T-helper 9 cell (primary cell): ENCODE results near the gene MKNK1.

Experiments
- DNase-seq: peaks from one replicate; pipeline ENCODE4 v3.0.0-alpha.2; 2020

MKNK1 gene

DNA sequence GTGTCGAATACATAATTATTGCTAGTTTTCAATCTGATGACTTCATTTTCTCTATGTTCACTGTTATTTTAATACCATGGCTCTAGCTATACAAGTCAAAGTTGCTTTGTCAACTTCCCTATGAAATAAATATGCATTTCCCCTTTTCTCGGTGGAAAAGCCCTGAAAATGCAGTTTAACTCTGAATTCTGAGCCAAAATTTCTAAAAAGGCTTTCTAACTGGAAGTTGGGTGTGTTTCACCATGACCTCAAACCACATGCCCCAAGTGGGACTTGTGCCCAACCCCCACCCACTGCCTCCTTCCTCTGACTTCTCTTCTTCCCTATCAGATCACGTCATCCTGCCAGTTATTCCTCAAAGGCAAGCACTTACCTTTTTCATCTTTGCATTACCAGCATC is 8.9 kb downstream of the MKNK1 start:
- no peak for DNase-seq

DNA sequence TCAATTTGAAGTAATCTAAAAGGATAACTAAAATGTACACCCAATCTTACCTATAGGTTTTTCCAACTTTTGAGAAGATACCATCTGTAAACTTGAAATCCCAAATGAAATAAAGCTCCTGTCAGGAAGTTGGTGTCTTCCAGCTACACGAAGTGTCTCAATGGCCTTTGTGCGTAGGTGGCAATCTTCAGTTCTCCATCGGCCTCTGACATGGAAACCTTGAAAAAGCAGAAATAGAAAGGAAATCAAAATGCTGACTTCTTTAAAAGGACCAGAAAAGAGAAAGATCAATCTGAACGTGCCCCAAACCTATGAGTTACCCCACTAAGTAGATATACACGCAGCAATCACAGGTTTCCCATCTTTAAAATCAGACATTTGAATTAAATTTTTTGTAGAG is 10.0 kb downstream of the MKNK1 start:
- DNase-seq = no peak

DNA sequence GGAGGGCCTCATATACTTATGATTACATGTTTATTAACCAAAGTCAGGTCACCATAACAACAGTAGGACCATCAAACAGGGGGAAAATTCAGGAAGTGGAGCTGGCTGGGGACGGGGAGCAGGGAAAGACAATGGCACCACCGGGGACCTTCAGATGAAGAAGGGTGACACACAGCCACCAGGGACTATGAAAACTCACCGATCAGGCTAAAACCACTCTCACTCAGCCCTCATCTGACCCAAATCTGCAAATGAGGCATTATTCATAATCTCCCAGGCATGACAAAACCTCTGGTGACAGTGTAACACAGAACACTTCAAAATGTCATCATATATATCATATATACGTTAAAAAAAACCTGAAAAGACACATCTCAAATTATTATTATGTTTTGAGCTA is 11.2 kb downstream of the MKNK1 start:
- no peak for DNase-seq

DNA sequence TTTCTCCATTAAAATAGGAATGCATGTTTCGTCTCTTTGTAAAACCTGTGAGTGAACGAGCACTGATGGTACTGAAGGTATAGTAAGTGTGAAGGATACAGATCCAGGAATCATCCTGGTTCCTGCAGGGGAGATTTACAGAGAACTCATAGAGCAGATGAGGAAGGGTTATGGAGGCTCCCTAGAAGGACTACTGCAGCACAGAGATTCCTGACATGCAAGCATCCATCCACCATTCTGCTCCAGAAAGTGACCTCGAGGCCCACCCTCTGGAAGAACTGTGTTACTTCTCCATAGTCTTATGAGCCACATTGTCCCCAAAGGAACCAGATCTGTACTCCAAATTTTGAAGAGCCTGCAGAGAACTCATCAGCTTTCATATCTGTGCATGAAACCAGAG is 14.5 kb downstream of the MKNK1 start:
- no peak for DNase-seq

DNA sequence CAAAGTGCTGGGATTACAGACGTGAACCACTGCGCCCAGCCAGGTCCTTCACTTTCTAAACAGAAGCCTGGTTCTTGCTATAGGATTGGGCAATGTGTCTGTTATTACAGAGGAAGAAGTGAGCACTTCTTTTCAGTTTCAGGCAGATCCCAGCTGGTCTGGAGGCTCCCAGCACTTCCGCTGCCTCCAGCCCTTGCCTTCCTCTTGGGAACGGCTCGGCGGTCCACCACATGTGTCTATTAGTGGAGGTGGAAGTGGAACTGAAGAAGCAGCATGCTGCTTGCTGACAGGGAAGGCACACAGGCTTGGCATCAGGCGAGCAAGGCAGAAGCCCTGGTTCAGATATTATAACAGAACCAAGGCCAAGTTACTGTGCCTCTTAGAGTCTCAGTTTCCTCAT is 17.0 kb downstream of the MKNK1 start:
- no peak for DNase-seq

DNA sequence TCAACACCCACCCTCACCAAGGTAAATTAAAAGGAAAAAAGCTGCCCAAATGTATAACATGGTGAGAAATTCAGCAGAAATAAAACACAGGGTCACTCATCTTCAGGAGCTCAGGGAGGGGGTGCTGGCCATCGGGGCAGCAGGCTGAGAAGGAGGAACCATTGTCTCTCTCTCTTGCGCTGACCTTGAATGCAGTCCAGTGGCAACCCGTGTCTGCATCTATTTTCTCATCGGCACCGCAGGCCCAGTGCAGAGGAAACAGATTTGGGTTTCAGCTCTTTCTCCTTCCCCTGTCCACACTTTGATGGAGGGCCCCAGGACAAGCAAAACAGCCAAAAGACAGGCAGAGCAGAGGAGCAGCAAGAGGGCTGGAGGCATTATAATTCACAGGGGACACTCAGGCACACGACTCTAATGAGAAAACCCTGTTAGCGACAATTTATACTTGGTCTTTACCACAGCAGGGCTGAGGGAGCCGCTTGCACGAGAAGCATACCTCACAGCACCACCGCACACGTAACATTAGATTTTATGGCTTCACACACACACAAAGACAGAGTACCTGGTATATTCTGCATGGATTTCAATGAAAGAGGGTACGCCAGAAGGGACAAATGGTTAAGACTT is 18.6 kb downstream of the MKNK1 start:
- DNase-seq = no peak

DNA sequence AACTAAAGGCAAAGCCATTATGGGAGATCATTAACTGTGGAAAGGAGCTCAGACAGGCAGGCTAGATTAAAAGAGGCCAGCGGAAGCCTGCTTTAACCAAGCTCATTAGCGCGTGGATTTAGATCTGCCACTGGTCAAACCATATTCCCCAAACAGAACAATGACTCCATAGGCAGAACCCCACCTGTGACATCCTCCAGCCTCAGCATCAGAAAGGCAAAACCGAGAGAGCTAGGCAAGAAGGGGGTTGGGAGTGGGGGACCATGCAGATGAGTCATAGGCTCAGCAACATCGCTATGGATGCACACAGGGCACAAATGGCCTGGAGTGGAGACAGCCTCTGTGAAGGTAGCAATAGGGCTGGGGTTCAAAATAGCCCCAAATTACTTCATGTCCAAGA is 20.6 kb downstream of the MKNK1 start:
- no peak for DNase-seq

DNA sequence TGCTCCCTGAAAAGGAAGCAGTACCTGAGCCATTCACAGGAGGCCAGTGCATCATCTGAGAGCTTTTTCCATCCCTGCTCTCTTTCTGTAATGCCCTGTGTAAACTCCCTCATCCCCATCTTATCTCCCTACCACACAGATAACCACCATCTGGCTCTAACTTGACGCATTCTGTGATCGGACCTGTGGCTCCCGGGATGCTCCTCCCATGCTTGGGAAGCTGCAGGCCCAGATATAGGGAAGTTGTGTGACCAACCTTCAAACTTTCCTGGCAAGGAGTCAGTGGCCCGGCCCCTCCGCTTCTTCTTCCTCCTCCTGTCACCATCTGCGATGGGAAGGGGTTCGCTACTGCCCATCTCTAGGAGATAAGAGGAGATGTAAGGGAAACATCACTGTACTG is 21.1 kb downstream of the MKNK1 start:
- DNase-seq = no peak

DNA sequence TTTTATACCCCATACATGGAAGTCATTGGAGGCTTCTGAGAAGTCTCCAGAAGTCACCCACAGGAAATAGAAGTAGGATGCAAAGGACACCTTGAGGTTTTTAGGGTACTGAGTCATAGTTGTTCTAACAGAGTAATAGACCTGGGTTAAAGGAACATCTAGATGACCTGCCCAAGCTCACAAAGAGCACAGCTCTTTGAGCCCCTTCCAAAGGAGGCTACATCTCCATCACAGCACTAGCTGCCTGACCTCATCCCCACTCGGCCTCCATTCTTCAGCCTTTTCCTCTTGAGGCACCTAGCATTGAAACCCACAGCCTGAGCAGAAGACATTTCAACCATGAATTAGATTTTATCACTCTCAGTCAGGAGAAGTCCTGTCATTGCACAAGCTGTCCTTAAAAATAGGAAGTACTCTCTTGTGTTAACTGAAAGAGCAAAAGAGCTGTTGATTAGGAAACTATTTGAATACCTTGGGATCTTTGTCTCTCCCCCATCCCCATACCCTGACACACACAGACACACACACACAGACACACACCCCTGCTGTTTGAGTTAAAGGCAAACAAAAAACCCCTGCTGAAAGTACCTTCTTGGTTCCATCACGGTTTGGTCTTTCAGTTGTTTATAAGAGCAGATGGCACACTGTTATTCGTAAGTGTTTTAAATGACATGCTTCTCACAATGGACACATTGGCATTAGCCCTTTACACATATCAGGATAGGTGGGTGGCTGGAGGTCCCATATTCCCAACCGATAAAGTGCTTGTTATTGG is 22.2 kb downstream of the MKNK1 start:
- no peak for DNase-seq

DNA sequence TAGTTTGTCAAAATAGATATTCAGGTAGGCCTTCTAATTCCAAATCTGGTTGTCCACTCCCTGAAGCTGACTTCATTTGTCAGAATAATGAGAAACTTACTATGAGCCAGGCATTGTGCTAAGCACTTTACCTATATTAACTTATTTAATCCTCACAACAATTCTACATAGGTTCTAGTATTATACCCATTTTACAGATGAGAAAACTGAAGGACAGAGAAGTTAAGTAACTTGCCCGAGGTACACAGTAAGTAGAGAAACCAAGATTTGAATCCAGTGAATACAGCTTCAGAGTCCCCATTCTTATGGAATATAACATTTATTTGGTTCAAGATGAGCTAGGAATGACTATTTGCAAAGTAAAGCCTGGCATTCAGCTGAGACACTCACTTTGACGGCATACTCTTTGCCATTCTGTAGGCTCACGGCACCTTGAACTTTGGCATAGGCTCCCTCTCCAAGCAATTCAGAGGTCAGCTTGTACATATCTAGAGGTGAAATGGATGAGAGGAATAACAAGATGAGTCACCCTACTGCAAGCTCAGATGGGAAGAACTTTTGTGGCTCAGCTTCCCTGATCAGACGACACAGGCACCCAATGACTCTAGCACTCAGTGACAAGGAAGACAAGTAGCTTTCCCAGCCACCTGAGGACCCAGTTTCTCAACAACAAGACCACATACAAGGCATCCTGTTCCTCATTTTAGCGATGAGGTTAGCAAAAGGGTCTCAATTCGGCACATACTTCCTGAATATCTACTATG is 23.7 kb downstream of the MKNK1 start:
- DNase-seq = no peak

DNA sequence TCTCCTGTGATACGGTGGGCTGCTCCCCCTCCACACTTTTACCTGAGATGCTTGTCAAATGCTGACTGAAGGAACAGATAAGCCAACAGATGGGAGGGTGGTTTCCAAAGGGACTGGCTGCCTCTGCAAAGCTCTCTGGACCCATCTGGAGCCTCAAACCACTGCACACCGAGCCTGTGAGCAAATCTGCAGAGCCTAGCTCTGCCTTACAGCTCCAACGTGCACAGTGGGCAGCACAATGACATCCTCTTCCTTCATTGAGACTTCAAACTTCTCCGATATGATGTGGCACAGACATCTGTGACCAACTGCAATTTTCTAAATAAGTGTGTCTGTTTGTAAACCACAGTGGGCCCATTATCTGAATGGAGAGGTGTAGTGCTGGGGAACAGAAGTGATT is 26.4 kb downstream of the MKNK1 start:
- DNase-seq = no peak

DNA sequence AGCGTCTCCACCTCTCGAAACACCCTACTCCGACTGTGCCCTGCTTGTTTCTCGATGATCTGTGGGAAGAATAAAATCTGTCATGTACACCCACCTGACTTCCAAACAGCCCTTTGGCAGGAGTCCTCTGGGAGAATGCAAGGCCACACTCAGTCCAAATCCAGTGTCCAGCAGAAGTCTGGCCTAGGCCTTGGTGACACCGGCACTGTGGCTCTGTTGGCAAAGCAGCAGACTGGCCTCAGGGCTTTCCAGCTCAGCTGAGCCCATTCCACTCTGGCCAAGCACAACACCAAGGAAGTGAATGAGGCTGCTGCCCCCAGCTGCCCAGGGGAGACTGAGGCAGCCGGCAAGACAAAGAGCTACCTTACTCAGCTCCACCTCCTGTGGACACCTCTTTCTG is 27.5 kb downstream of the MKNK1 start:
- DNase-seq = no peak

DNA sequence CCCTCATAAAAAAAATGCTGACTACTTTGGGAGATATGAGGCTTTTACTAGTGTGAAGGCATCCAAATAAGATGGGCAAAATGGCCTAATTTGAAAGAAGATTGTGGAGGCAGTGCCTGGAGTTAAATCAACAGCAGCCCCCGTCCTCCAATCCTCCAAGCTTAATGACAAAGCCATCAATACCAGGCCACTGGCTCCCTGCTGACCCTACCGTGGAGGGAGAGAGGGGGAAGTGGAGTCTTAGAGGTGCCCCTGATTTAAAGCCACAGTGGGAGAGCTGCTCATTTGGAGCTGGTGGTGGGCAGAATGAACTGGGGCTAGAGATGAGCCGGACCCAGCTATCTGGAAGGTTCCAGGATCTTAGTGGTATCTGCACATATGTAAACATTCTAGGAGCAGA is 28.3 kb downstream of the MKNK1 start:
- no peak for DNase-seq

DNA sequence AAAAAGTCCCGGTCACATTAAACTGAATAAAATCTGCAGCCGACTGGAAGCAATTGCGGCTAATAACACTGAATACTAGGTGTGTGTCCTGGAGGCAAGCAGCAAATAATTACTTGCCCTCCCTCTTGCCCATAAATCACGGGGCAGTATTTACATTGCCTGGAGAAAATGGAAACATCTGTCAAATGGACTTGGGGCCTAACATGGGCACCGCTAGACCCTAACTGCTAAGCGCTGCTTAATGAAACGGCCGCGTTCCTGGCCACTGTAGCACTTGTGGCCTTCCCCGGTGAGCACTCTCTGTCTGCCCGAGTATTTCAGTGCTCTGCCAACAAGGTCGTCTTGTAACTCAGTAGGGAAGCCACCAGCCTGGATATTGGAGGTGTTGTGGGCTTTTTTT is 28.8 kb downstream of the MKNK1 start:
- DNase-seq = no peak

DNA sequence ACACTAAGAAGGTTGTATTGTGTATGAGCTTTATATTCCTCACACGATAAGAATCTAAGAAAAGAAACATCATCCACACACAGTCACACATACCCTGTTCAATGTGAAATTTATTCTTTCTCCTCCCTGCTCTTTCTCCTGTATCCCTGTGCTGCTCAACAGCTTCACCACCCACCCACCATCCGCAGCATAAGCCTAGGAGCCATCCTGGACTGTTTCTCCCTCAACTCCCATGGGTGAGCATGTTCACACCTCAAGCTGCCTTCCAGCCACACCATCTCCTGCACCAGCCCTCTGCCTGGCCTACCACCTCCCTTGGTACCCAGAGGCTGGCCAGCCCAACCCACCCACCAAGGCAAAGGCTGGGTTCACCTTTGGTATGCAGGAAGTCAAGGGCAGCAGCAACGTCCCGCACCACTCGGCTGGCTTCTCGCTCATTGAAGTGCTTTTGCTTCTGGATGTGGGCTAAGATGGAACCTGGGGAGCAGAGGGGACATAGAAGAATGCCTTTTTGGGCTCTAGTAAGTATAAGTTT is 32.3 kb downstream of the MKNK1 start:
- no peak for DNase-seq

DNA sequence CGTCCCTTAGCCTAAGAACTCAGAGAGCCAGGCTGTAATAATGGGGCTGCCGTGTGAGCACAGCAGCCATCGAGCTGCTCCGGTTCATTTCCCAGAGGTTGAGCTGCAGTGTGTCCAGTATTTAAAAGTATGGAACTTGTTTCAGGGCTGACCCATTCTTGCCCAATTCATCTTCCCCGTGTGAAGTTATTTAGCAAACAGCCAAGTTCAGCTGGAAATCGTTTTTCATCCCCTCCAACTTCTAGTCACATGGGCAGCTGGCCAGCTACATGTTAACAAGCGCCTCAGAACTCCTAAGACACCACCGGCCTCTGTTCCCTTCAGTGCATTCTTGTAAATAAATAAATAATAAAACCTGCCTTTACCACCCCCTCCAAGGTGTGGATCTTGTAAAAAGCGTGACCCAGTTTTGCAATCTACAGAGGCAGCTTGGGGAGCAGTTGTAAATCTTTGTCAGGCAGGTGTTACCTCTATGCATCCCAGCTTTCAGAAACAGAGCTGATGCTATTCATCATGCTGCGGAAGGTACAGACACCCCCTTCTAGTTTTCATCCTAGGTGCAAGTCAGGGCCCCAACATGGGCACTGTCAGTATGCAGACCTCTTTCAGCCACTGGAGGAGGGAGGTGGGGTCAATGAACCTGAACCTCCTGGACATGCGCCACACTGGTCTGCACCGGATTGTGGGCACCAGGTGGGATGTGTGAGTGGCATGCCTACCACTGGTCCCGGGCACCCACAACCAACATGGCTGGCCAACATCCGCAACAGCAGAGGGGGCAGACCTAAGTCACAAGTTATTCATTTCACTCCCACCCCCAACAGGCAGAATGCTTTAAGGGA is 34.0 kb downstream of the MKNK1 start:
- no peak for DNase-seq

DNA sequence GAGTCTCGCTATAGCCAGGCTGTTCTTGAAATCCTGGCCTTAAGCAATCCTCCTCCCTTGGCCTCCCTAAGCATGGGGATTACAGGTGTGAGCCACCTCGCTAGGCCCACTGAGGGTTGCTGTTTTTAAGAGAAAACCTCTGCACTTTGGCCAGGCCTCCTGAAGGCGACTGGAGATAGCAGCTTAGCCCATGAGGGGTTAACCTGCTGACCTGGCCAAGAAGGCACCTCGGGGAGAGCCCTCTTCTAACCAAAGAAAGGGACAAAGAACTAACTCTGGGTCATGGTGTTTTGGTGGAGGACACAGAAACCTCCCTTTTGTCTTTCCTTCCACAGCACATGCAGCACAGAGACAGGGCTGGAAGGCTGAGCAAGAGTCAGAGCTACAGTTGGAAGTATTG is 35.0 kb downstream of the MKNK1 start:
- DNase-seq = no peak

DNA sequence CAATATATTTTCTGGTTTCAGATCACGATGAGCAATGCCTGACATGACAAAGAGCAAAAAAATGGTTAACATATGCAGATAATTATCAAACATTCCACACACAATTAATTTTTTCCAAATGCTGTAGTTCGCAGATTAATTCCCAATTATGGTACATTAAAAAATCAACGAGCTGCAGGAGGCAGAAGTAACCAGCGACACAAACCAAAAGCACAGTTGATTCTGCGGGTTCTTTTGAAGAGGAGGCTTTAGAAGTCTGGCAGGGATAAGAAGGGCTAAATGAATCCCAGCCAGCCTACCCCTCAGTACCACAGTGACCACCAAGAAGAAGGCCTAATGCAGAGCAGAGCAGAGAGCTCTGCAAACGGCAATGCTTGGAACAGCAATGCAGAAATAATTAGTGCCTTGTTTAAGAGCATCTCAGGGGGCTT is 35.6 kb downstream of the MKNK1 start:
- DNase-seq = no peak

DNA sequence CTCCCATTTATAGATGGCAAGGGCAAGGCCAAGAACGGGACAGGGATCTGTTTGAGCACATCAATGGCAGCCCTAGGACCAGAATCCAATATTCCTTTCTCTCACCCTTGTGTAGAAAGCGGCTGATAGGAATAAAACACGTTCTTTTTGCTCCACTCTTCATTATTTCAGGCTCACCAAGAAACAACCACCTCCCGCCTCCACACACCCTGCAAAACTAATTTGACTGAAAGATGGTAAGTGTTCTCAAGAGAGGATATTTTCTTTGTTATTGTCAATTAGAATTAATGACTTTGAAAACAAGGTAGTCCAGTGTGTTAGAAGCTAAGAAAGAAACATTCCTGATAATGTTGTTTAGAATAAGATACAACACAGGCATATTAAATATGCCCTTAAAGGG is 40.7 kb downstream of the MKNK1 start:
- DNase-seq = no peak

DNA sequence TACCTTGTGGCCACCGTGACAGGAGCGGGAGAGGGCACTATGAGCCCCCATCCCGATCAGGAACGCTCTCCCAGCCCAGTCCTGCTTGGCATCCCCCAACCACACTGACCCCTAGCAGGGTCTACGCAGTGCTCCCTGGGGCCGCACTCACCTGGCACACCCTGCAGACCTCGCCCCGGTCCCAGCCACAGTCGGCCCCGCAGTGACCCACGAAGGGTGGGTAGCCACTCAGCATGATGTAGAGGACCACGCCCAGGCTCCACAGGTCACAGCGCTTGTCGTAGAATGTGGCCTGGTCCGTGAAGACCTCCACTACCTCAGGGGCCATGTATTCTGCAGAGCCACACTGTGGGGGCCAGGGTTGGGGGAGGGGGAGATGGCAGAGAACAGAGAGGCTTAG is 41.6 kb downstream of the MKNK1 start:
- no peak for DNase-seq

DNA sequence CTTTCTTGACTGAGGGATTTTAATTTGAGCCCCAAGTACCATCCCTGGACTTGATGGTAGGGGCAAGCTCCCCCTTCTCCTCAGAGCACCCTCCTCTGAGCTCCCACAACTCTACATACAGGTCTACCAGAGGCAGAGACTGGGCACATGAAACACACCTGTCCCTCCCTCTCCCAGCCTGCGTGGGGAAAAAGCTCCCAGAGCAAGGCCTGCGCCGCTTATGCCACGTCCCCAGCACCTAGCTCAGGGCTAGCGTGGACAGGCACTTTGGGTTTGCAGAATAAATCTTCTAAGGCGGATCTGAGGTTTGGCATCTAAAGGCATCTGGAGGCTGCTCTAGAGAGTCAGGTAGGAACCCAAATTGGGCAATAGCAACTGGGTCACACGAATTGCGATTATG is 45.1 kb downstream of the MKNK1 start:
- no peak for DNase-seq

DNA sequence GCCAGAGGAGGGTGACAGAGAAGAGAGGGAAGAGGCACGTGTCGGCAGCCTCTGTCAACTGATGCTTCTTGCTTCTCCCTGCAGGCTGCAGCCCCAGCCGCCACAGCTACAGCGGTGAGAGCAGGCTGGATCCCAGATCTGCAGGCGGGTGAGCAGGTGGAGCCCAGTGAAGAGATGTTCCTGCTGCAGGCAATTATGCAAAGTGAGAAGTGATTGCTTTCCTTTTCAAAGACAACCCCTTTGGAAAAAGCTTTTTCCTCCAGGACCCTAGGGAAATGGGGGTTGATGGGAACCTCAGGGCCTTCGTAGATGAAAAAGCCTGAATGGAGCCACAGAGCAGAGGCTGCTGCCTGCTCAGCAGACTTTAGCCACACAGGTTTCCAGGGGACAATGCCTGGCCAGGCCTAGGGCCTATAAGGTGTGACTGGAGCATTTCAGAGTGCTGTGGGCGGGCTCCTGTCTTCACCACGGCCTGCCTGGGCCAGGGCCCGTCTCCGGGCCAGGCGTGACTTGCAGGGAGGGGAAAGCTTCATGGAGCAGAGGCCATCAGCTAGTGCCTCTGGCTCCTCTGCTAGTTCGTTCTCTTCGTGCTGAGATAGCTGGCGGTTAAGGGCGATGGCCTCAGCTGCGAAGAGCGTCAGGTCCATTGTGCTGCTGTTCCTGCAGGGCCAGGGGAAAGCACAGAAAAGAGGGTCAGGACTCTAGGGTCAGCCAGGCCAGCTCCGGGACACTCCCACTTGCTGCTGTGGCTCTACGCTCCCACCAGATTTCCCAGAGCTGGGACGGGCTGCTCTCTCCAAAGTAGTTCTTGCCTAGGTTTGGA is 45.7 kb downstream of the MKNK1 start:
- no peak for DNase-seq
